Testis (tissue), 3 donors: ENCODE measurements around the gene PCYT2. TPM values are rescaled to one million over a fixed set of nuclear protein-coding genes. Genes with fewer than 3 reads are reported as not detected.
A peak's percentile ranks its signal among the peaks of the same experiment; 100 is the strongest.

Source experiments
- DNase-seq: peaks from one replicate; pipeline ENCODE4 v3.0.0-alpha.2; 2019
- H3K27ac ChIP-seq, 2 donors: fragments of 200-600 bp; sonication (generic); one replicate each; pipeline ENCODE4 v1.5.1; 2019
- H3K27me3 ChIP-seq: fragments of 200-600 bp; sonication (generic); one replicate; pipeline ENCODE4 v1.5.1; 2019
- H3K36me3 ChIP-seq: fragments of 200-600 bp; sonication (generic); one replicate; pipeline ENCODE4 v1.5.1; 2017; ENCODE audit warnings: low read depth; ENCODE audit errors: missing control alignments
- H3K4me1 ChIP-seq: fragments of 200-600 bp; sonication (generic); one replicate; pipeline ENCODE4 v1.5.1; 2019
- H3K4me3 ChIP-seq, 2 donors: fragments of 200-600 bp; sonication (generic); one replicate each; pipeline ENCODE4 v1.5.1; 2017 to 2019
- H3K9me3 ChIP-seq: fragments of 200-600 bp; sonication (generic); one replicate; pipeline ENCODE4 v1.5.1; 2017
- POLR2A ChIP-seq: fragments of 450-650 bp; IDR thresholded peaks from one replicate; pipeline ENCODE4 v1.6.1; 2017; ENCODE audit warnings: antibody characterized with exemption, mild to moderate bottlenecking, moderate library complexity
- WGBS, 2 donors: methylation state at CpG; one replicate each; pipeline ENCODE4 v1.1.5; 2018; 5-methylcytosine and 5-hydroxymethylcytosine counted together
- intact Hi-C: fragments of 100-400 bp; cut with DNase I; formaldehyde crosslinking; loops from one replicate; pipeline ENCODE4 v1.15.1; 2023; ENCODE audit warnings: low total_unique reads
- polyA plus RNA-seq: library from polyadenylated mRNA; stranded (reverse); fragments of 350-450 nt; fragmentation: Illumina TruSeq; extraction: RNeasy Lipid Tissue Mini Kit (QIAGEN cat#74804); gene quantifications from one replicate; pipeline ENCODE4 v1.2.3, GENCODE V29; 2014; ENCODE audit warnings: low read depth, low replicate concordance; ENCODE audit not compliant: insufficient read depth
- total RNA-seq, 2 donors: library from RNA; depleted of rRNA; stranded (reverse); fragments of >200 nt; gene quantifications; one replicate each; pipeline ENCODE4 v1.2.3, GENCODE V29; 2016
- TF ChIP-seq, protein P1 (sequence below), 3 experiments: fragments of 450-650 bp in 2 of 3; fragments of 200-600 bp in 1 of 3; sonication (generic) in 1 of 3; IDR thresholded peaks; one replicate each; pipeline ENCODE4 v1.5.1; 2016 to 2019; ENCODE audit warnings: antibody characterized with exemption in 3 of 3, mild to moderate bottlenecking in 2 of 3, moderate library complexity in 1 of 3

Gene PCYT2
- total and polyA plus RNA-seq, 3 donors from 2014 or later = 171 to 488 (median 438) TPM

DNA sequence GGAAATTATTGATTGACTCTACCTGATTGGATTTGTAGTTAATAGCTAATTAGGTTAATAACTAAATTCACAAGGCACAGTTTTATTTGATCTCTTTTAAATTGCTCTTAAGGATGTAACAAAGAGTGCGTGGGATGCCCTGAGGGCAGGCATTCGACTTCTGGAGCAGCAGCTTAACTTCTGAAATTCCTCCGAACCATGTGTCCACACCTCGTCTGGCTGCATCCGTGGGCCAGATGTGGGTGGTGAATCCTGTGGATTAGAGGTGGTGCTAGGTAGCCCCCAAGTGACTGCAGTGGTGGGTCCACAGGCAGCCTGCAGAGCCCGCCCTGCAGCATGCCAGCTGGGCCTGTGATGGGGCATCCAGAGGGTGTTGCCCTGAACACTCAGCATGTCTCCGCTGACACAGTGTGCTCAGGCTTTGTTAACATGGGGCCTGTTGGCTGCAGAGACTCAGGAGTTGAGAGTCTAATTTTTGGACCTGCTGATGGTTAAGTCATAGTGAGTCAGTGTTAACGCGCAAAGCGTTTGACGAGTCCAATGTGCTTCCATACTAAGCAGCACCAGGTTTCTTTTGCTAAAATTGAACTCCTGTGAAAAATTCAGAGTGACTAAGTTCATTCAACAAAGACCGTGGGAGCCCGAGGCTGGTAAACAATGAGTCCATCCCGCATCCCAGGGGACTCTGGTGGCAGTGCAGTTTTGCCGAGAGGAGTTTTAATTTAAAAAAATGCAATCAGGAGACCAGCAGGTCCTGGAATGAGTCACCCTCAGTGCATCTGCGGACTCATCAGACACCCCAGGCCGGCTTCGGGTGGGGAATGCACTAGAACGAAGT, 13.0 kb downstream of the PCYT2 start:
- Histone ChIP-seq H3K4me1 (peaks cover 6% of the 10 kb centered on the region), H3K9me3 (no peaks in the 10 kb centered on the region), H3K4me3 (no peak overlapping the region), H3K27ac (no peak overlapping the region), H3K36me3 (no peaks in the 10 kb centered on the region), H3K27me3 (no peaks in the 10 kb centered on the region)
- intact Hi-C loops = no loop called here
- no peak for DNase-seq
- no peak for TF ChIP-seq POLR2A
- TF ChIP-seq, protein P1, sequence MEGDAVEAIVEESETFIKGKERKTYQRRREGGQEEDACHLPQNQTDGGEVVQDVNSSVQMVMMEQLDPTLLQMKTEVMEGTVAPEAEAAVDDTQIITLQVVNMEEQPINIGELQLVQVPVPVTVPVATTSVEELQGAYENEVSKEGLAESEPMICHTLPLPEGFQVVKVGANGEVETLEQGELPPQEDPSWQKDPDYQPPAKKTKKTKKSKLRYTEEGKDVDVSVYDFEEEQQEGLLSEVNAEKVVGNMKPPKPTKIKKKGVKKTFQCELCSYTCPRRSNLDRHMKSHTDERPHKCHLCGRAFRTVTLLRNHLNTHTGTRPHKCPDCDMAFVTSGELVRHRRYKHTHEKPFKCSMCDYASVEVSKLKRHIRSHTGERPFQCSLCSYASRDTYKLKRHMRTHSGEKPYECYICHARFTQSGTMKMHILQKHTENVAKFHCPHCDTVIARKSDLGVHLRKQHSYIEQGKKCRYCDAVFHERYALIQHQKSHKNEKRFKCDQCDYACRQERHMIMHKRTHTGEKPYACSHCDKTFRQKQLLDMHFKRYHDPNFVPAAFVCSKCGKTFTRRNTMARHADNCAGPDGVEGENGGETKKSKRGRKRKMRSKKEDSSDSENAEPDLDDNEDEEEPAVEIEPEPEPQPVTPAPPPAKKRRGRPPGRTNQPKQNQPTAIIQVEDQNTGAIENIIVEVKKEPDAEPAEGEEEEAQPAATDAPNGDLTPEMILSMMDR (IDR thresholded peaks at IDR 0.05) = no peak
- WGBS, 2 donors = 91 to 93% methylated on average over 19 of the region's 19 CpGs

DNA sequence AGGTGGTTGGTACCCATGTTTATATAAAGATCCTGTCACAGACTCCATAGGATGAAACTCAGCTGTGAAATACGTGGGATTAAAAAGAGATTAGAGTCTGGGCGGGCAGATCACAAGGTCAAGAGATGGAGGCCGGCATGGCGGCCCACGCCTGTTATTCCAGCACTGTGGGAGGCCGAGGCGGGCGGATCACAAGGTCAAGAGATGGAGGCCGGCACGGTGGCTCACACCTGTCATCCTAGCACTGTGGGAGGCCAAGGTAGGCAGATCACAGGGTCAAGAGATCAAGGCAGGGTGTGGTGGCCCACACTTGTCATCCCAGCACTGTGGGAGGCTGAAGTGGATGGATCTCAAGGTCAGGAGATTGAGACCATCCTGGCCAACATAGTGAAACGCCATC, 15.8 kb downstream of the PCYT2 start:
- no peak for TF ChIP-seq POLR2A
- TF ChIP-seq, protein P1 (IDR thresholded peaks at IDR 0.05) = no peak
- Histone ChIP-seq H3K27ac (no peak overlapping the region), H3K9me3 (no peaks in the 10 kb centered on the region), H3K4me1 (peaks cover 9% of the 10 kb centered on the region), H3K36me3 (no peaks in the 10 kb centered on the region), H3K4me3 (no peak overlapping the region), H3K27me3 (no peaks in the 10 kb centered on the region)
- no peak for DNase-seq
- intact Hi-C loops = no loop called here
- 77 to 80% methylated on average over 11 of the region's 11 CpGs for WGBS, 2 donors

DNA sequence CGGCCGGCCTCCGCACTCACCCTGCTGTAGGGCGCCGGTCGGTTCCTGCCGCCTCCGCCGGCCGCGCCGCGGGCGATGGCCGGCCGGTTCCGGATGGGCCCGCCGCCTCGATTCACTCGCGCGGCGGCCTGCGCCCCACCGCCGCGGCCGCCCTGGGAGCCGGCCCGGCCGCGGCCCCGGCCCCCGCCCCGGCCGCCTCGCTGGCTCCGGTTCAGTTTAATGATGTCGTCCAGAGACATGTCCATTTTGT, 20.0 kb downstream of the PCYT2 start:
- TF ChIP-seq POLR2A = no peak
- TF ChIP-seq, protein P1 (IDR thresholded peaks at IDR 0.05) = no peak
- no peaks in the 10 kb centered on the region for H3K9me3 ChIP-seq
- peak overlapping the region; percentile 68 to 90 for H3K27ac ChIP-seq
- H3K36me3 ChIP-seq = no peaks in the 10 kb centered on the region
- H3K27me3 ChIP-seq = no peaks in the 10 kb centered on the region
- peak overlapping the region; percentile 91 to 95 for H3K4me3 ChIP-seq
- 1% methylated on average over 37 of the region's 40 CpGs; no CpG with 5 or more reads in 1 of the 2 donors for WGBS, 2 donors
- intact Hi-C loops = no loop called here
- no peak for DNase-seq
- H3K4me1 ChIP-seq = peaks cover 14% of the 10 kb centered on the region

DNA sequence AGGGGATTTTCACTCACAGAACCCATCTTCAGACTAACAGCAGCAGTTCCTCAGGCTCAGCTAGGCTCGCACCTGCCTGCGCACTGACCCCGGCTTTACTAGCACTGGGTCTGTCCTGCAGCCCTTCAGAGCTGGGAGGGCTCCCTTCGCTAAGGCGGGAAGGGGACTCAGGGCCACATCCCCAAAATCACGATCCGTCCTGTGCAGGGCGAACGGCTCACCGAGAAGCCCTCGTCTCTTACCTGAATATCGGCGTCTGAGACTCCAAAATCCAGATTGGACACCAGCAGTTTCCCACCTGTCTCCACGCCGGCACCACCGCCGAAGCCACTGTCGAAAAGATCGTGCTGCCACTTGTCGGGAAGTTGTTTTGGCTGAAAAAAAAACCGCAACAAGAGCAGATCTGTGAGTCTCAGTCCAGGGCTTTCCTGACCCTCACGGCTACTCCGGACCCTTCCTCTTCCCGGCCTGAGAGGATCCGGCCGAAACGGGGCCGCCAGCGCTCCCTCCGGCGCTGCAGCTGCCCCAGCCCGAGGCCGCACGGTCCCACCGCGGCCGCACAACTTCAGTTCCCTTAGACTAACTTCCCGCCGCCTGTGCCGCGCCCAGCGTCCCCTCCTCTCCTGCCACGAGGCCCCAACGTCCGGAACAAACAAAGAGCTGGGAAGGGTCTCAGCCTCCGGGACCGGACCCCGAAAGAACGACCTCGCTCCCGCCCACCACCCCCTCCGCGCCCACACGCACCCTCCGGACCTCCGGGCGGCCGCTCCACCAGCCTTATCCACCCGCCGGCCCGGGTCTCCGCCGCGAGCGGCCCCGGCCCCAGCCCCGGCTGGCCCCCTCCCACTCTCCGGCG, 20.5 kb downstream of the PCYT2 start:
- DNase-seq = no peak
- H3K27me3 ChIP-seq = no peaks in the 10 kb centered on the region

More for the DNA sequence above, 20.5 kb downstream of the PCYT2 start:
- Histone ChIP-seq H3K27ac (peak overlapping the region; percentile 68 to 90), H3K4me1 (peaks cover 14% of the 10 kb centered on the region), H3K9me3 (no peaks in the 10 kb centered on the region), H3K36me3 (no peaks in the 10 kb centered on the region), H3K4me3 (peak overlapping the region; percentile 90 to 95)
- intact Hi-C loops = no loop called here
- WGBS, 2 donors = 6 to 13% methylated on average over 22 to 69 of the region's 69 CpGs
- TF ChIP-seq POLR2A = no peak
- TF ChIP-seq, protein P1 (IDR thresholded peaks at IDR 0.05) = no peak
